Eye (tissue), 1 donor: ENCODE results near the gene COLQ.

Experiments
- DNase-seq: peaks from one replicate; pipeline ENCODE4 v3.0.0-alpha.2; 2015

The COLQ gene

GRCh38 chr3:15519096-15519495 lies 2.4 kb downstream of the COLQ start:
- DNase-seq, result no peak

DNA sequence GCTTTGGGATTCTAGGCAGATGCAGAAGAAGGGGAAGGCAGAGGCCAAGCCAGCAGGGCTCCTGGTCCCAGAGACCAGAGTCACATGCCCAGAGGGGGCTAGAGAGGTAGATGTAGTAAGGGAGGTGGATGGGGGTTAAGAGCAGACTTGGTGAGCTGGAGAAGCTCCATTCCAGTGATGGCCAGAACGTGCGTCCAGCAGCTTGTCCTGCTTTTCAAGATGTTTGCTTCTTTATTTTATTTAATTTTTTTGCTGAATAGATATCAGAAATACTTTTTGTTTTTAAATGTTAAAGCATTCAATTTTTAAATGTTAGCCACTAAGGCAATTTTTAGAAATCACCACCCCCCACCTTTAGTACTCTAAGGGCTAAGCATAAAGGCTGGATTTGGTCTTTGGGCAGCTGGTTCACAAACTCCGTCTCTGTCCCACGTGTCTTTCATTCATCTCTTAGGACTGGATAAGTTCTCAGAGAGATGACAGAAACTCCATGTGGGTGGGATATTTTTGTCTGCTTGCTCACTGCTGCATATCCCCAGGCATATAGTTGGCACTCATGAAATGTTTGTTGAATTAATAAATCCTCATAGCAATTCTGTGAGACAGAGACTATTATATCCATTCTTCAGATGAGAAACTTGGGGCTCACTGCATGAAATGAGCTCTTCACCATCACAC lies 6.7 kb downstream of the COLQ start:
- no peak for DNase-seq

DNA sequence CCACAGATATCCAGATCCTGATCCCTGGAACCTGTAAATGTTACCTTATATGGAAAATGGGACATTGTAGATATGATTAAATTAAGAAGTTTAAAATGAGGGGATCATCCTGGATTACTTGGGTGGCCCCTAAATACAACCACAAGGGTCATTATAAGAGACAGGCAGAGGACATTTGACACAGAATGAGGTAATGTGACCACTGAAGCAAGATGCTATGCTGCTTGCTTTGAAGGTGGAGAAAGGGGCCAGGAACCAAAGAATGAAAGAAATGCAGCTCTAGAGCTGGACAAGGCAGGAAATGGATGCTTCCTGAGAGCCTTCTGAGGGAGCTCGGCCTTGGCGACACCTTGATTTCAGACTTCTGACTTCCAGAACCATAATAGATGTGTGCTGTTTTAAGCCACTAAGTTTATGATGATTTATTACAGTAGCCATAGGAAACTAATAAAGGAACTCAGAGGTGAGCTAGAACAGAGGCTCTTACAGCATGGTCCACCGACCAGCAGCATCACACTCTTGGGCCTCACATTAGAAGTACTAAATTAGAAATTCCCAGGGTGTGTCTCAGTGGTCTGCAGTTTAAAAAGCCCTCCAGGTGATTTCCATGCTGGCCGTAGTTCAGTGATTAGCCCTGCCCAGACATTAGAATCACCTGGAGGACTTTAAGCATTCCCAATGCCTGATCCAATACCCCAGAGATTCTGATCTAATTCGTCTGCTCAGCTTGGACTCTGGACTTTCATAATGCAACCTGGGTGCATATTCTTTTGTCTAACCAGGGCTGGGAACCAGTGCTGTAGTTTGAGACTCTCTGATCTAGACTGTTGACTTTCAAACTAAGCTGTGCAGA lies 7.5 kb downstream of the COLQ start:
- DNase-seq, result no peak

DNA sequence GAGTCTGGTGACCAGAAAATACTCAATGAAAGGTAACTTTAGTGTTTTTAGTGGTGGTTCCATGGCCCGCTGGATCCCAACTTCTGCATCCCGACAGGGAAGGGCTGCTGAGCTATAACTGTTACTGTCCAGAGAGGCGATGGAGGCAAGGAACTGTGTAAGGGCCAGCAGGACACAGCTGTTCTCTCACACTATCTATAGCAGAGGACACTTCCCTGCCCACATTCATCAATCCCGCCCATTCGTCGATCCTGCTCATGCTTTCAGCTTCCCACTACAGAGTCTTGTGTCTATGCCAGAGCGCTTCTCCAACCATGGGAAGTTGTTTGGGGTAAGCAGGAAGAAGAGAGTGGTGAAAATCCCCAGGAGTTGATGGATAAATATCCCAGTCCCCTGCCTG lies 8.4 kb downstream of the COLQ start:
- DNase-seq, result no peak

DNA sequence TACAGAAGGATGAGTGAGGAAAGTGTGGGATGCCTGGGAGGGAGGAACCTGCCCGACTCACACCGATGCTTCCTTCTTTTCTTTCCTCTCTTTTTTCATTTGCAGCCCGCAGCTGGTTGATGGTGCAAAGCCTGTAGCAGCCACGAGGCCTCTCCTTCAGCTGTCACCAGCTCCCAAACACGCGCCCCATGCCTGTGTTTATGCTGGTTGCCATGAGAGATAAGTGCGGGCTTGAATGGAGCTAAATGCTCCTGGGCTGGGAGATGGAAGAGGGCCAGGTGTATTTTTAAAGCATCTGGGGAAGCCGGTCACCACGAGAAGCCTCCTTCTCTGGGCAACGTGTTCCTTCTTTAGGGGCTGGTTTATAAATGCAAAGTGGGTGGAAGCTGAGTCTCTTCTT lies 9.3 kb downstream of the COLQ start:
- DNase-seq, result peak; percentile 74

DNA sequence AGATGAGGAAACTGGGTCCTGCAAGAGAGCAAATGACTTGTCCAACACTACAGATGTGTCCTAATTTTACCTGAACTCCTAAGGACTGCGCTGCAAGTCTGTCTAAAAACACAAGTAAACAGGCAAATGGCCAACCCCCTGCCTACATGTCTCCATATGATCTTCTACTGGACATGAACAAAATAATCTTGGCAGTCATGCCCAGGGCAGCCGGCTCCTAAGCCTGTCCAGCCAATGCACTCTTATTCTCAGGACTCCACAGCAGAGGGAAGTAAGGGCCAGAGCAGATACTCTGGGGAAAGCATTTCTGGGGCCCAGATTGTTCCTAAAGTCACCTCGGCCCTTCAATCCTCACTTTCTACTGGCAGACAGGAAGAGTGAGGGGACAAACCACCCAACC lies 10.3 kb downstream of the COLQ start:
- DNase-seq, result no peak

GRCh38 chr3:15510493-15510892 lies 11.0 kb downstream of the COLQ start:
- DNase-seq, result no peak

DNA sequence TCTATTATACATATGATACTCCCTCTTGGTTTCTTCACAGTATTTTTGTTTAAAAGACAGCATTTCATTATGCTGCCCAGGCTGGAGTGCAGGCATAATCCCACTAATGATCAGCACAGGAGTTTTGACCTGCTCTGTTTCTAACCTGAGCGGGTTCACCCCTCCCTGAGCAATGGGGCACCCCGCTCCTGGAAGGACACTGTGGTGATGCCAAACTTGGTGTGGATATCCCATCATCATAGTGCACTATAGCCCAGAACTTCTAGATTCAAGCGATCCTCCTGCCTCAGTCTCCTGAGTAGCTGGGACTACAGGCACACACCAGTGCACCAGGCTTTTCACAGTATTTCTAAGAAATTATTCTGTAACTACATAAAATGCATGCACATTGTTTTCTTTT lies 14.9 kb downstream of the COLQ start:
- no peak for DNase-seq

- DNase-seq, result no peak
Measured at GRCh38 chr3:15505479-15506165, 15.9 kb downstream of the COLQ start.

GRCh38 chr3:15502616-15503015 lies 18.9 kb downstream of the COLQ start:
- no peak for DNase-seq

GRCh38 chr3:15501126-15501525 lies 20.4 kb downstream of the COLQ start:
- no peak for DNase-seq

- no peak for DNase-seq
Measured at GRCh38 chr3:15500107-15500724, 21.3 kb downstream of the COLQ start.

- no peak for DNase-seq
Measured at GRCh38 chr3:15499536-15499935, 22.0 kb downstream of the COLQ start.

DNA sequence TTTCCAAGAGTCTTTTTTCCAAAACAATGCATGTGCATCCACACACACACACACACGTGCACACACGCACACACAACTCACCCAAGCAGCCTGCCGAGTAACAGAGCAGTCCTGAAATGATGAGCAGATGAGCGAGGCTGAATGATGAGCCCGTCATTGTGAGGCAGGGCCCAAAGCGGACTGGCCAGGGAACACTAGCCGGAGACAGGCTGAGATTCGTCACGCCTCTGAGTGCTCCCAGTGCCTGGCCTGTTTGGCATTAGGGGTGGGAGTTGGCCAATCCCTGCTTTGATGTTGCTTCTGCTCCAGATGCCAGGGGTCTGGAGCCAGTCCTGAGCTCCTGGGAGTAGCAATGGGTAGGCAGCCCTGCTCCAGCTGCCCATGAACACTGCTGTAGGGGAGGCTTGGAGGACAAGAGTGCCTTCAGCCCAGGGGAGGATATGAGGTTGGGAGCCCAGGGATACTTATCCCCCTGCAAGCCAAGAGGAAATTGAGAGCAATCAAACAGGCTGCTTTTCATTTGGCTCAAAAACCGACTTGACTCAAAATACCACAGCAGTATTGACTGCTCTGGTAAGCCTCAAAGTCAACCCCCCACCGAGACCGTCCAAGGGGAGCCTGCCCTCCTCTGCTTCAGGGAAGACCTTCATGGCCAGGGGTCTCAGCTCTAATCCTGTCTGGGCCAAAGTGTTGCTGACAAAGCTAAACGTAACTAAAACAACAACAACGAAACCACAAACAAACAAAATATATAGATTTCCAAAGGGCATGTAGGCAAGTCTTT lies 22.9 kb downstream of the COLQ start:
- peak; percentile 67 for DNase-seq

GRCh38 chr3:15497964-15498363 lies 23.5 kb downstream of the COLQ start:
- DNase-seq, result no peak

- no peak for DNase-seq
Measured at GRCh38 chr3:15496341-15496664, 25.2 kb downstream of the COLQ start.

DNA sequence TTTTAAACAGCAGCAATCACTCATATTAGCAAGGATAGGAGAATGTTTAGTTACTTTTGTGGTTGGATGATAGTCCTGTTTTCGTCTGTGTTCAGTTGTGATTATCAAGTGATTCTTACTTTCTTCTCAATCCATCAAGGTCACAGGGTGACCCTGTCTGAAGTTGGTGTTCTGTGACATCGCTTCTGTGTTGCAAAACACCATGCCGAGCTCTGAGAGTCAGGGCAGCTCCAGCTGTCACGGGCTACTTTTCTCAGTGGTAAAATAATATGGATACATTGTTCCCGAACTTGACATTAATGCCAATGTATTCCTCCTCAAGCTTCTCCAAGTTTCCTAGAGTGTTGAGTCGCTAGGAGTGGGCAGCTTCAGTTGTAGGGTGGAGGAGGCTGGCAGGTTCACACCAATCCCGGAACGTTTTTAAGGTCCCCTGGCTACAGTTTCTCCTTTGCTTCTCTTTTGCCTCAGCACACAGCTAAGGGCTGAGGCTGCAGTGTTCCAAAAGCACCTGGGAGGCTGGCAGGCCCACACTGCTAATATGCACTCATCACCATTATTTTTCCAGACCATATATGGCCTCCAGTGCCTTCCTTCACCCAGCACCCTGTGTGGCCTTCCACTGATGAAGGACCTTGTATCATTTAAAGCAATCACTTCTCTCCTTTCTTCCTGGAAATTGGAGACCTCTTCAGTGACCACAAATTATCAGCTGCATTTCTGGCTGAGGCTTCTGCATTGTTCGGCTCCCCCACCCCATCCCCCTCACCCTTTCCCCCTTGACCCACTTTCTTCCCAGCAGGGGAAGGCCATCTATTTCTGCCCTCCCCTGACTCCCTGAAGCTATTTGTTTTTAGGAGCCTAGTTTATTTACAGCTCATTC lies 25.8 kb downstream of the COLQ start:
- DNase-seq, result peak; percentile 77

- DNase-seq, result no peak
Measured at GRCh38 chr3:15493436-15493835, 28.1 kb downstream of the COLQ start.

DNA sequence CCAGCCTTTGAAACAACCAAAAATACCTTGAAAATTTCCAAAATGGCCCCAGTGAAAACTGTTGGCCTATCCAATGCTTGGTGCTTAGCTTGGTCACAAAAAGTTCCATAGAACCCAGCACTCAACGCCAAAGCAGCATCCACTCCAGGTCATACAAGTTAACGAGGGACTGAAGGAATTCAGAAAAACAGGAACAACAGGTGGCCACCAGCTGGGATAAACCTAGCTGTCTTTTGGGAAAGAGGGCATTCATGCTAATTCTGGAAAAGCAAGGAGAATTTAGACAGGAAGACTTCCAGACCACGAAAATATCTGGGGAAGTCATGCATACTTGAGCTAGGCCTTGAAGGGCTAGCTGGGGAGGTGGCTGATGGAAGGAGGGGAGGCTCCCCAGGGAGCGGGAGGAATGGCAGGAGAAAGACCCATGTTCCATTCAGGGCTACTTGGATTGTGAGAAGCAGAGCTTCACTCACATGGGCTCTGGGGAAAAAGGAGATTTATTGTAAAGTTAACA lies 28.6 kb downstream of the COLQ start:
- no peak for DNase-seq

- no peak for DNase-seq
Measured at GRCh38 chr3:15491143-15491542, 30.4 kb downstream of the COLQ start.

GRCh38 chr3:15490158-15490557 lies 31.3 kb downstream of the COLQ start:
- no peak for DNase-seq
